HEK293 (cell line): Measurements from ENCODE around the gene HIRA.

ENCODE experiments used
- BCL11A ChIP-seq: fragments of 450-650 bp; formaldehyde crosslinking; IDR thresholded peaks from 2 replicates; pipeline ENCODE4 v1.5.1; 2016; ENCODE audit warnings: low read depth, missing biosample characterization, missing genetic modification characterization
- HOXC10 ChIP-seq: sonication (generic); formaldehyde crosslinking; IDR thresholded peaks from 2 replicates; pipeline ENCODE4 v1.8.1; 2023; ENCODE audit warnings: mild to moderate bottlenecking, missing genetic modification reagents
- KLF1 ChIP-seq: fragments of 450-650 bp; formaldehyde crosslinking; IDR thresholded peaks from 2 replicates; pipeline ENCODE4 v1.5.1; 2016; ENCODE audit warnings: missing biosample characterization, missing genetic modification characterization
- KLF7 ChIP-seq: fragments of 450-650 bp; formaldehyde crosslinking; IDR thresholded peaks from 2 replicates; pipeline ENCODE4 v1.5.1; 2016; ENCODE audit warnings: missing biosample characterization, missing genetic modification characterization, borderline replicate concordance
- REPIN1 ChIP-seq: fragments of 450-650 bp; formaldehyde crosslinking; IDR thresholded peaks from 2 replicates; pipeline ENCODE4 v1.5.1; 2017; ENCODE audit warnings: missing biosample characterization, missing genetic modification characterization, low read depth
- TSHZ1 ChIP-seq: fragments of 450-650 bp; formaldehyde crosslinking; IDR thresholded peaks from 2 replicates; pipeline ENCODE4 v1.5.1; 2016; ENCODE audit warnings: missing biosample characterization, missing genetic modification characterization, borderline replicate concordance
- ZFP37 ChIP-seq: fragments of 450-650 bp; formaldehyde crosslinking; IDR thresholded peaks from 2 replicates; pipeline ENCODE4 v1.5.1; 2016; ENCODE audit warnings: missing biosample characterization, missing genetic modification characterization
- ZFP41 ChIP-seq: fragments of 450-650 bp; formaldehyde crosslinking; IDR thresholded peaks from 2 replicates; pipeline ENCODE4 v1.5.1; 2016; ENCODE audit warnings: missing biosample characterization, missing genetic modification characterization, borderline replicate concordance
- ZIC2 ChIP-seq: fragments of 450-650 bp; formaldehyde crosslinking; IDR thresholded peaks from 2 replicates; pipeline ENCODE4 v1.5.1; 2016; ENCODE audit warnings: missing biosample characterization, missing genetic modification characterization
- ZNF140 ChIP-seq: fragments of 450-650 bp; formaldehyde crosslinking; IDR thresholded peaks from 2 replicates; pipeline ENCODE4 v1.5.1; 2016; ENCODE audit warnings: missing biosample characterization, missing genetic modification characterization
- ZNF157 ChIP-seq: fragments of 450-650 bp; formaldehyde crosslinking; IDR thresholded peaks from 2 replicates; pipeline ENCODE4 v1.5.1; 2016; ENCODE audit warnings: missing biosample characterization, missing genetic modification characterization
- ZNF211 ChIP-seq: fragments of 450-650 bp; formaldehyde crosslinking; IDR thresholded peaks from 2 replicates; pipeline ENCODE4 v1.5.1; 2016; ENCODE audit warnings: low read depth, missing biosample characterization, missing genetic modification characterization
- ZNF214 ChIP-seq: fragments of 450-650 bp; formaldehyde crosslinking; IDR thresholded peaks from 2 replicates; pipeline ENCODE4 v1.5.1; 2017; ENCODE audit warnings: missing biosample characterization, mild to moderate bottlenecking, missing genetic modification characterization, borderline replicate concordance
- ZNF266 ChIP-seq: fragments of 450-650 bp; formaldehyde crosslinking; IDR thresholded peaks from 2 replicates; pipeline ENCODE4 v1.5.1; 2016; ENCODE audit warnings: missing biosample characterization, missing genetic modification characterization, low read depth
- ZNF274 ChIP-seq, 2 experiments: fragments of 200-500 bp in 1 of 2; fragments of 450-650 bp in 1 of 2; sonication (Bioruptor generic) in 1 of 2; formaldehyde crosslinking in 1 of 2; IDR thresholded peaks; 2 replicates each; pipeline versions ENCODE4 v1.5.1 to v1.6.1; 2014 to 2016; ENCODE audit warnings: borderline replicate concordance in 1 of 2, inconsistent platforms in 1 of 2, low read length in 1 of 2, missing biosample characterization in 1 of 2, missing genetic modification characterization in 1 of 2
- ZNF362 ChIP-seq: fragments of 450-650 bp; formaldehyde crosslinking; IDR thresholded peaks from 2 replicates; pipeline ENCODE4 v1.5.1; 2016; ENCODE audit warnings: missing biosample characterization, missing genetic modification characterization
- ZNF394 ChIP-seq: fragments of 450-650 bp; formaldehyde crosslinking; IDR thresholded peaks from 2 replicates; pipeline ENCODE4 v1.5.1; 2016; ENCODE audit warnings: missing biosample characterization, missing genetic modification characterization, mild to moderate bottlenecking, moderate library complexity, borderline replicate concordance
- ZNF416 ChIP-seq: fragments of 450-650 bp; formaldehyde crosslinking; IDR thresholded peaks from 2 replicates; pipeline ENCODE4 v1.5.1; 2016; ENCODE audit warnings: missing biosample characterization, missing genetic modification characterization
- ZNF596 ChIP-seq: fragments of 450-650 bp; IDR thresholded peaks from 2 replicates; pipeline ENCODE4 v1.5.0; 2018; ENCODE audit warnings: missing biosample characterization, mild to moderate bottlenecking, missing genetic modification characterization, moderate library complexity
- ZNF600 ChIP-seq: fragments of 450-650 bp; formaldehyde crosslinking; IDR thresholded peaks from 2 replicates; pipeline ENCODE4 v1.5.1; 2016; ENCODE audit warnings: missing biosample characterization, missing genetic modification characterization
- ZNF629 ChIP-seq: fragments of 450-650 bp; formaldehyde crosslinking; IDR thresholded peaks from 2 replicates; pipeline ENCODE4 v1.5.1; 2017; ENCODE audit warnings: missing biosample characterization, missing genetic modification characterization
- ZNF692 ChIP-seq: fragments of 450-650 bp; formaldehyde crosslinking; IDR thresholded peaks from 2 replicates; pipeline ENCODE4 v1.5.1; 2016; ENCODE audit warnings: missing biosample characterization, missing genetic modification characterization
- ZNF768 ChIP-seq: fragments of 450-650 bp; formaldehyde crosslinking; IDR thresholded peaks from 2 replicates; pipeline ENCODE4 v1.5.1; 2018; ENCODE audit warnings: missing biosample characterization, mild to moderate bottlenecking, missing genetic modification characterization
- ZNF792 ChIP-seq: fragments of 450-650 bp; formaldehyde crosslinking; IDR thresholded peaks from 2 replicates; pipeline ENCODE4 v1.5.1; 2016; ENCODE audit warnings: missing biosample characterization, missing genetic modification characterization
- ZNF830 ChIP-seq: fragments of 450-650 bp; IDR thresholded peaks from 2 replicates; pipeline ENCODE4 v1.5.0; 2018; ENCODE audit warnings: missing biosample characterization, missing genetic modification characterization, low read depth, mild to moderate bottlenecking, moderate library complexity
- ZSCAN23 ChIP-seq: fragments of 450-650 bp; formaldehyde crosslinking; IDR thresholded peaks from 2 replicates; pipeline ENCODE4 v1.5.1; 2016; ENCODE audit warnings: missing biosample characterization, missing genetic modification characterization
- TF ChIP-seq, protein P1 (sequence below): fragments of 450-650 bp; formaldehyde crosslinking; IDR thresholded peaks from 2 replicates; pipeline ENCODE4 v1.5.1; 2016; ENCODE audit warnings: missing biosample characterization, missing genetic modification characterization
- TF ChIP-seq, protein P2 (sequence below): fragments of 450-650 bp; formaldehyde crosslinking; IDR thresholded peaks from 2 replicates; pipeline ENCODE4 v1.5.1; 2016; ENCODE audit warnings: missing biosample characterization, missing genetic modification characterization

Gene HIRA

GRCh38 chr22:19447330-19448075 lies 16.0 kb upstream of the HIRA start, which contains the start of gene C22orf39 (continued):
- TF ChIP-seq ZNF157 (tag by site-specific recombination): no peak
- peak; percentile 22; the same call in 1 of the 2 replicates for TF ChIP-seq KLF1 (tag by site-specific recombination)
- TF ChIP-seq REPIN1: no peak
- no peak for TF ChIP-seq ZNF266 (tag by site-specific recombination)
- TF ChIP-seq ZNF792 (tag by site-specific recombination): no peak
- TF ChIP-seq ZNF211 (tag by site-specific recombination): no peak
- TF ChIP-seq ZNF768: no peak
- TF ChIP-seq, protein P1, sequence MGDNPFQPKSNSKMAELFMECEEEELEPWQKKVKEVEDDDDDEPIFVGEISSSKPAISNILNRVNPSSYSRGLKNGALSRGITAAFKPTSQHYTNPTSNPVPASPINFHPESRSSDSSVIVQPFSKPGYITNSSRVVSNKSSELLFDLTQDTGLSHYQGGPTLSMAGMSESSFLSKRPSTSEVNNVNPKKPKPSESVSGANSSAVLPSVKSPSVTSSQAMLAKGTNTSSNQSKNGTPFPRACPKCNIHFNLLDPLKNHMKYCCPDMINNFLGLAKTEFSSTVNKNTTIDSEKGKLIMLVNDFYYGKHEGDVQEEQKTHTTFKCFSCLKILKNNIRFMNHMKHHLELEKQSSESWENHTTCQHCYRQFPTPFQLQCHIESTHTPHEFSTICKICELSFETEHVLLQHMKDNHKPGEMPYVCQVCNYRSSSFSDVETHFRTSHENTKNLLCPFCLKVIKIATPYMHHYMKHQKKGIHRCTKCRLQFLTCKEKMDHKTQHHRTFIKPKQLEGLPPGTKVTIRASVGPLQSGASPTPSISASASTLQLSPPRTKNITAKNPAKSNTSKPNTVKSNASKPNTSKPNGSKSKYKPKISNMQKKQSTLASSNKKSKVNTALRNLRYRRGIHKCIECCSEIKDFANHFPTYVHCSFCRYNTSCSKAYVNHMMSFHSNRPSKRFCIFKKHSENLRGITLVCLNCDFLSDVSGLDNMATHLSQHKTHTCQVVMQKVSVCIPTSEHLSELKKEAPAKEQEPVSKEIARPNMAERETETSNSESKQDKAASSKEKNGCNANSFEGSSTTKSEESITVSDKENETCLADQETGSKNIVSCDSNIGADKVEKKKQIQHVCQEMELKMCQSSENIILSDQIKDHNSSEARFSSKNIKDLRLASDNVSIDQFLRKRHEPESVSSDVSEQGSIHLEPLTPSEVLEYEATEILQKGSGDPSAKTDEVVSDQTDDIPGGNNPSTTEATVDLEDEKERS (tag by site-specific recombination): no peak
- TF ChIP-seq ZFP37 (tag by site-specific recombination): no peak
- TF ChIP-seq ZNF692 (tag by site-specific recombination): no peak
- TF ChIP-seq ZNF362 (tag by site-specific recombination): no peak
- peak; percentile 29; the same call in 1 of the 2 replicates for TF ChIP-seq ZNF596 (tag by site-specific recombination)
- TF ChIP-seq TSHZ1: no peak
- TF ChIP-seq ZFP41 (tag by site-specific recombination): no peak
- no peak for TF ChIP-seq KLF7
- TF ChIP-seq, protein P2, sequence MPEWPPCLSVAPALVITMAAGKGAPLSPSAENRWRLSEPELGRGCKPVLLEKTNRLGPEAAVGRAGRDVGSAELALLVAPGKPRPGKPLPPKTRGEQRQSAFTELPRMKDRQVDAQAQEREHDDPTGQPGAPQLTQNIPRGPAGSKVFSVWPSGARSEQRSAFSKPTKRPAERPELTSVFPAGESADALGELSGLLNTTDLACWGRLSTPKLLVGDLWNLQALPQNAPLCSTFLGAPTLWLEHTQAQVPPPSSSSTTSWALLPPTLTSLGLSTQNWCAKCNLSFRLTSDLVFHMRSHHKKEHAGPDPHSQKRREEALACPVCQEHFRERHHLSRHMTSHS (tag by site-specific recombination): no peak
- TF ChIP-seq ZIC2 (tag by site-specific recombination): peak; percentile 53; the same call in 1 of the 2 replicates
- TF ChIP-seq ZNF830: no peak
- no peak for TF ChIP-seq ZNF140 (tag by site-specific recombination)
- no peak for TF ChIP-seq ZNF274 (IDR thresholded peaks at IDR 0.05; ENCODE audit: low read length)
- no peak for TF ChIP-seq ZNF274 (tag by site-specific recombination; IDR thresholded peaks at IDR 0.05; ENCODE audit: borderline replicate concordance)
- no peak for TF ChIP-seq ZNF600 (tag by site-specific recombination)
- TF ChIP-seq ZNF394: 0 out of 2 replicates have a peak, but pooled peaks have one; percentile 46
- TF ChIP-seq HOXC10 (CRISPR knock-in tag): no peak
- peak; percentile 72 for TF ChIP-seq ZNF629 (tag by site-specific recombination)
- no peak for TF ChIP-seq ZNF416 (tag by site-specific recombination)
- no peak for TF ChIP-seq ZNF214 (tag by site-specific recombination)
- no peak for TF ChIP-seq ZSCAN23 (tag by site-specific recombination)
- TF ChIP-seq BCL11A: no peak
